WTC11 (cell line): ENCODE measurements around the gene TMX1.

ENCODE experiments used
- ATF2 ChIP-seq: sonication (generic); formaldehyde crosslinking; IDR thresholded peaks from 2 replicates; pipeline ENCODE4 v1.8.1; 2022; ENCODE audit warnings: low read depth, missing genetic modification reagents, borderline replicate concordance
- CTCF ChIP-seq: fragments of 200-600 bp; IDR thresholded peaks from 2 replicates; pipeline ENCODE4 v1.8.0; 2022; ENCODE audit warnings: antibody characterized with exemption
- ERG ChIP-seq: fragments of 250-450 bp; sonication (Bioruptor Pico); IDR thresholded peaks from 2 replicates; pipeline ENCODE4 v1.8.0; 2021; ENCODE audit warnings: mild to moderate bottlenecking
- MAX ChIP-seq: sonication (generic); formaldehyde crosslinking; IDR thresholded peaks from 2 replicates; pipeline ENCODE4 v1.8.0; 2022; ENCODE audit warnings: mild to moderate bottlenecking, missing genetic modification reagents
- TEAD4 ChIP-seq: sonication (generic); formaldehyde crosslinking; IDR thresholded peaks from 2 replicates; pipeline ENCODE4 v1.8.0; 2022; ENCODE audit warnings: mild to moderate bottlenecking, missing genetic modification reagents
- USF2 ChIP-seq: sonication (generic); formaldehyde crosslinking; IDR thresholded peaks from 2 replicates; pipeline ENCODE4 v1.8.1; 2023; ENCODE audit warnings: mild to moderate bottlenecking, missing genetic modification reagents, moderate library complexity
- ZMAT4 ChIP-seq: fragments of 250-450 bp; sonication (Bioruptor Pico); IDR thresholded peaks from 2 replicates; pipeline ENCODE4 v1.9.0; 2021; ENCODE audit warnings: mild to moderate bottlenecking
- ZNF138 ChIP-seq: sonication (generic); formaldehyde crosslinking; conservative IDR thresholded peaks from 2 replicates; pipeline ENCODE4 v1.8.1; 2022; ENCODE audit warnings: mild to moderate bottlenecking, moderate library complexity, missing genetic modification reagents
- ZNF512 ChIP-seq: sonication (generic); formaldehyde crosslinking; IDR thresholded peaks from 2 replicates; pipeline ENCODE4 v1.8.1; 2022; ENCODE audit warnings: missing genetic modification reagents, borderline replicate concordance

GRCh38 chr14:51260225-51260624 lies 20.2 kb downstream of the TMX1 start:
- no peak for TF ChIP-seq ZNF138 (CRISPR knock-in tag)
- no peak for TF ChIP-seq TEAD4 (CRISPR knock-in tag)
- TF ChIP-seq ERG (CRISPR knock-in tag), result no peak
- no peak for TF ChIP-seq CTCF
- TF ChIP-seq ATF2, result no peak
- no peak for TF ChIP-seq ZMAT4
- TF ChIP-seq USF2, result no peak
- no peak for TF ChIP-seq MAX (CRISPR knock-in tag)
- no peak for TF ChIP-seq ZNF512 (CRISPR knock-in tag)
